KBM-7 (cell line): ENCODE data around the gene OPCML.

Experiments
- DNase-seq: peaks from one replicate; pipeline ENCODE4 v3.0.0-alpha.2; 2015
- in situ Hi-C: fragments of 300-500 bp; cut with MboI; formaldehyde crosslinking; loops from 2 replicates; pipeline ENCODE4 v1.14.3; 2020; ENCODE audit warnings: low sequenced_read_pairs, low pct_unique_long_range_greater_than_20kb, mixed read lengths

The OPCML gene

GRCh38 chr11:132788816-132789325 lies 743.4 kb downstream of the OPCML start:
- no peak for DNase-seq
- in situ Hi-C loops: no loop called here

GRCh38 chr11:132785878-132786277 lies 746.4 kb downstream of the OPCML start:
- DNase-seq: no peak
- in situ Hi-C loops: no loop called here

- in situ Hi-C loops: no loop called here
- no peak for DNase-seq
Observed at GRCh38 chr11:132784441-132784840, 747.9 kb downstream of the OPCML start.

- no peak for DNase-seq
- in situ Hi-C loops: no loop called here
Observed at GRCh38 chr11:132782102-132782501, 750.2 kb downstream of the OPCML start.

GRCh38 chr11:132780046-132780445 lies 752.3 kb downstream of the OPCML start:
- in situ Hi-C loops: no loop called here

GRCh38 chr11:132779497-132779896 lies 752.8 kb downstream of the OPCML start:
- in situ Hi-C loops: no loop called here
- DNase-seq: no peak

More at GRCh38 chr11:132780046-132780445, 752.3 kb downstream of the OPCML start:
- no peak for DNase-seq

- in situ Hi-C loops: no loop called here
Observed at GRCh38 chr11:132777067-132777975, 755.0 kb downstream of the OPCML start.

GRCh38 chr11:132773751-132774150 lies 758.5 kb downstream of the OPCML start:
- no peak for DNase-seq
- in situ Hi-C loops: no loop called here

More at GRCh38 chr11:132777067-132777975, 755.0 kb downstream of the OPCML start:
- DNase-seq: no peak

GRCh38 chr11:132772703-132773545 lies 759.4 kb downstream of the OPCML start:
- in situ Hi-C loops: no loop called here
- no peak for DNase-seq

GRCh38 chr11:132771746-132772145 lies 760.6 kb downstream of the OPCML start:
- no peak for DNase-seq
- in situ Hi-C loops: no loop called here

- in situ Hi-C loops: no loop called here
Observed at GRCh38 chr11:132770829-132771530, 761.3 kb downstream of the OPCML start.

GRCh38 chr11:132763503-132763902 lies 768.8 kb downstream of the OPCML start:
- no peak for DNase-seq
- in situ Hi-C loops: no loop called here

More at GRCh38 chr11:132770829-132771530, 761.3 kb downstream of the OPCML start:
- DNase-seq: no peak

- in situ Hi-C loops: no loop called here
Observed at GRCh38 chr11:132755934-132756333, 776.4 kb downstream of the OPCML start.

GRCh38 chr11:132751516-132752250 lies 780.6 kb downstream of the OPCML start:
- DNase-seq: no peak
- in situ Hi-C loops: no loop called here

More at GRCh38 chr11:132755934-132756333, 776.4 kb downstream of the OPCML start:
- DNase-seq: no peak

GRCh38 chr11:132746305-132746704 lies 786.0 kb downstream of the OPCML start:
- no peak for DNase-seq
- in situ Hi-C loops: no loop called here

GRCh38 chr11:132745306-132745705 lies 787.0 kb downstream of the OPCML start:
- DNase-seq: no peak
- in situ Hi-C loops: no loop called here

- no peak for DNase-seq
- in situ Hi-C loops: no loop called here
Observed at GRCh38 chr11:132744771-132745170, 787.5 kb downstream of the OPCML start.

GRCh38 chr11:132743601-132744000 lies 788.7 kb downstream of the OPCML start:
- in situ Hi-C loops: no loop called here

More at GRCh38 chr11:132743601-132744000, 788.7 kb downstream of the OPCML start:
- no peak for DNase-seq
